HepG2 (cell line): ENCODE results near the gene GPR149. TPM values are rescaled to one million over a fixed set of nuclear protein-coding genes. Genes with fewer than 3 reads are reported as not detected.

Experiments
- ARNT ChIP-seq: fragments of 450-650 bp; IDR thresholded peaks from 2 replicates; pipeline ENCODE4 v1.6.1; 2017
- CHCHD3 ChIP-seq: sonication (generic); formaldehyde crosslinking; IDR thresholded peaks from 2 replicates; pipeline ENCODE4 v1.8.0; 2022; ENCODE audit warnings: mild to moderate bottlenecking, missing genetic modification reagents, moderate library complexity
- GZF1 ChIP-seq: sonication (generic); formaldehyde crosslinking; IDR thresholded peaks from 2 replicates; pipeline ENCODE4 v1.5.1; 2020; ENCODE audit warnings: mild to moderate bottlenecking, missing genetic modification reagents
- IKZF4 ChIP-seq: sonication (generic); formaldehyde crosslinking; IDR thresholded peaks from 2 replicates; pipeline ENCODE4 v1.5.1; 2020; ENCODE audit warnings: borderline replicate concordance, mild to moderate bottlenecking, low read depth, missing genetic modification reagents; ENCODE audit errors: not compliant biosample characterization
- NCOA5 ChIP-seq: sonication (generic); formaldehyde crosslinking; IDR thresholded peaks from 2 replicates; pipeline ENCODE4 v1.4.0; 2020; ENCODE audit warnings: missing genetic modification reagents
- NFE2 ChIP-seq: sonication (generic); formaldehyde crosslinking; IDR thresholded peaks from 2 replicates; pipeline ENCODE4 v1.4.0; 2020; ENCODE audit warnings: missing genetic modification reagents
- ONECUT2 ChIP-seq: sonication (generic); formaldehyde crosslinking; IDR thresholded peaks from 2 replicates; pipeline ENCODE4 v1.4.0; 2020; ENCODE audit warnings: missing genetic modification reagents
- PLRG1 ChIP-seq: fragments of 450-650 bp; conservative IDR thresholded peaks from 2 replicates; pipeline ENCODE4 v1.6.1; 2016
- SATB2 ChIP-seq: sonication (generic); formaldehyde crosslinking; IDR thresholded peaks from 2 replicates; pipeline ENCODE4 v1.5.0; 2020; ENCODE audit warnings: missing genetic modification reagents
- SNRNP70 ChIP-seq: fragments of 200-400 bp; formaldehyde crosslinking; IDR thresholded peaks from 2 replicates; pipeline ENCODE4 v1.6.1; 2017; ENCODE audit warnings: mild to moderate bottlenecking, low read depth, low read length, moderate library complexity
- TOPORS ChIP-seq: sonication (generic); formaldehyde crosslinking; IDR thresholded peaks from 2 replicates; pipeline ENCODE4 v1.8.0; 2023; ENCODE audit warnings: mild to moderate bottlenecking, missing genetic modification reagents
- ZFP90 ChIP-seq: sonication (generic); formaldehyde crosslinking; IDR thresholded peaks from 2 replicates; pipeline ENCODE4 v1.8.0; 2022; ENCODE audit warnings: missing genetic modification reagents, mild to moderate bottlenecking, inconsistent platforms, borderline replicate concordance
- ZNF230 ChIP-seq: sonication (generic); formaldehyde crosslinking; IDR thresholded peaks from 2 replicates; pipeline ENCODE4 v1.4.0; 2020; ENCODE audit warnings: mild to moderate bottlenecking, missing genetic modification reagents
- ZNF567 ChIP-seq: sonication (generic); formaldehyde crosslinking; IDR thresholded peaks from 2 replicates; pipeline ENCODE4 v1.8.1; 2023; ENCODE audit warnings: mild to moderate bottlenecking, missing genetic modification reagents, borderline replicate concordance
- ZNF766 ChIP-seq: sonication (generic); formaldehyde crosslinking; IDR thresholded peaks from 2 replicates; pipeline ENCODE4 v1.5.0; 2020; ENCODE audit warnings: missing genetic modification reagents, borderline replicate concordance
- ZNF773 ChIP-seq: sonication (generic); formaldehyde crosslinking; IDR thresholded peaks from 2 replicates; pipeline ENCODE4 v1.4.0; 2020; ENCODE audit warnings: missing genetic modification reagents, borderline replicate concordance
- polyA plus RNA-seq, 8 experiments: library from polyadenylated mRNA; depleted of rRNA in 3 of 8; stranded (reverse) in 7 of 8; unstranded in 1 of 8; fragments of >200 nt; fragmentation: Illumina TruSeq in 4 of 8; extraction: Trizol in 4 of 8; gene quantifications; 2 replicates each; pipeline versions ENCODE4 v1.2.1 to v1.2.3, GENCODE V29; 2011 to 2016; ENCODE audit warnings: low read depth in 4 of 8, missing spikeins in 1 of 8, mixed read lengths in 1 of 8; ENCODE audit not compliant: insufficient read depth in 1 of 8
- total RNA-seq, 5 experiments: library from RNA; depleted of rRNA; stranded (reverse); fragments of >200 nt; fragmentation: Illumina TruSeq; extraction: Trizol; gene quantifications; 2 replicates each; pipeline ENCODE4 v1.2.3, GENCODE V29; 2016; ENCODE audit warnings: low read depth in 1 of 5
- TF ChIP-seq, protein P1 (sequence below): sonication (generic); formaldehyde crosslinking; IDR thresholded peaks from 2 replicates; pipeline ENCODE4 v1.4.0; 2020; ENCODE audit warnings: mild to moderate bottlenecking, missing genetic modification reagents, borderline replicate concordance
- TF ChIP-seq, protein P2 (sequence below): sonication (generic); formaldehyde crosslinking; IDR thresholded peaks from 2 replicates; pipeline ENCODE4 v1.4.0; 2020; ENCODE audit warnings: missing genetic modification reagents, borderline replicate concordance
- TF ChIP-seq, protein P3 (sequence below): sonication (generic); formaldehyde crosslinking; IDR thresholded peaks from 2 replicates; pipeline ENCODE4 v1.5.1; 2020; ENCODE audit warnings: missing genetic modification reagents, mild to moderate bottlenecking, borderline replicate concordance
- TF ChIP-seq, protein P4 (sequence below), 2 experiments: sonication (generic) in 1 of 2; formaldehyde crosslinking in 1 of 2; IDR thresholded peaks; 2 replicates each; pipeline versions ENCODE4 v1.4.0 to v1.6.1; 2018 to 2020; ENCODE audit warnings: missing genetic modification reagents in 2 of 2, borderline replicate concordance in 1 of 2, low read depth in 1 of 2, mild to moderate bottlenecking in 1 of 2, missing biosample characterization in 1 of 2

The GPR149 gene
- total and polyA plus RNA-seq, 2 of the 13 experiments (the other 11 are each of a cell fraction or from before 2014, with no cell fraction given), result not detected

DNA sequence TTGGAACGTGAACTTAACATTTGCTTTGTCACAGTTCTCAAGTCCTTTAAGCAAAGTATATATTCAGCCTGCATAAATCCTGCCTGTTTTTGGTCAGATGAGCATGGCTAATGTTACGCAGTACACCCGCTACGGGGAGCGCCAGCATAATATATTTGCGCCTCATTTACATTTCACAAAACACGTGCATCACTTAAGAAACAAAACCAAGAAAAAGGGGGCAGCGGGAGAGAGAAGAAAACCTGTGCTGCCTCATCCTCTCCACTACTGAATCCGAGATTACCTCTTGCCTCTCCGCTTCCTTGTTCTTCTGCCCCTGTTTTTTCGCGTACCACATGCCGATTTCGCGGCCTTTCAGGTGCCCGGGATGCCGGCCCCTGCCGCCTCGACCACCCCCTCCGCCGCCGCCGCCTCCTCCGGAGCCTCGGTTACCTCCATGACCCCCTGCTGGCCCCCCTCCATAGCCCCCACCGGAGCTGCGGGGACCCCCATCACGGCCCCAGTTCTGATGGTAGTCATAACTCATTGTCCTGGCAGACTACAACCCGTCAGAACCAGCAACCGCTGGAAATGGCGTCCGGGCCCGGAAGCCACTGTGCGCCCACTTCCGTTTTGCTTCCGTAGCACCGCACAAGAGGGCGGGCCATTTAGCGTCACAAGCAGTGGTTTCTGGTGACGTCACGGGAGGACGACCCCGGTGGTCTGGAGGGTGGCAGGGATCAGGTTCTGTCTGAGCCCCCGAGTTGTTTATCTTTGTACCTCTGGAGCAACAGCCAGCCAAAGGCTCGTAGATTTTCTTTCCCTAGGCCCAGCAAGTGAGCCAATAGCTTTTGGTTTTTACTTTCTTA is 105.9 kb downstream of the GPR149 start, which contains the start of gene DHX36 (continued):
- TF ChIP-seq, protein P1, sequence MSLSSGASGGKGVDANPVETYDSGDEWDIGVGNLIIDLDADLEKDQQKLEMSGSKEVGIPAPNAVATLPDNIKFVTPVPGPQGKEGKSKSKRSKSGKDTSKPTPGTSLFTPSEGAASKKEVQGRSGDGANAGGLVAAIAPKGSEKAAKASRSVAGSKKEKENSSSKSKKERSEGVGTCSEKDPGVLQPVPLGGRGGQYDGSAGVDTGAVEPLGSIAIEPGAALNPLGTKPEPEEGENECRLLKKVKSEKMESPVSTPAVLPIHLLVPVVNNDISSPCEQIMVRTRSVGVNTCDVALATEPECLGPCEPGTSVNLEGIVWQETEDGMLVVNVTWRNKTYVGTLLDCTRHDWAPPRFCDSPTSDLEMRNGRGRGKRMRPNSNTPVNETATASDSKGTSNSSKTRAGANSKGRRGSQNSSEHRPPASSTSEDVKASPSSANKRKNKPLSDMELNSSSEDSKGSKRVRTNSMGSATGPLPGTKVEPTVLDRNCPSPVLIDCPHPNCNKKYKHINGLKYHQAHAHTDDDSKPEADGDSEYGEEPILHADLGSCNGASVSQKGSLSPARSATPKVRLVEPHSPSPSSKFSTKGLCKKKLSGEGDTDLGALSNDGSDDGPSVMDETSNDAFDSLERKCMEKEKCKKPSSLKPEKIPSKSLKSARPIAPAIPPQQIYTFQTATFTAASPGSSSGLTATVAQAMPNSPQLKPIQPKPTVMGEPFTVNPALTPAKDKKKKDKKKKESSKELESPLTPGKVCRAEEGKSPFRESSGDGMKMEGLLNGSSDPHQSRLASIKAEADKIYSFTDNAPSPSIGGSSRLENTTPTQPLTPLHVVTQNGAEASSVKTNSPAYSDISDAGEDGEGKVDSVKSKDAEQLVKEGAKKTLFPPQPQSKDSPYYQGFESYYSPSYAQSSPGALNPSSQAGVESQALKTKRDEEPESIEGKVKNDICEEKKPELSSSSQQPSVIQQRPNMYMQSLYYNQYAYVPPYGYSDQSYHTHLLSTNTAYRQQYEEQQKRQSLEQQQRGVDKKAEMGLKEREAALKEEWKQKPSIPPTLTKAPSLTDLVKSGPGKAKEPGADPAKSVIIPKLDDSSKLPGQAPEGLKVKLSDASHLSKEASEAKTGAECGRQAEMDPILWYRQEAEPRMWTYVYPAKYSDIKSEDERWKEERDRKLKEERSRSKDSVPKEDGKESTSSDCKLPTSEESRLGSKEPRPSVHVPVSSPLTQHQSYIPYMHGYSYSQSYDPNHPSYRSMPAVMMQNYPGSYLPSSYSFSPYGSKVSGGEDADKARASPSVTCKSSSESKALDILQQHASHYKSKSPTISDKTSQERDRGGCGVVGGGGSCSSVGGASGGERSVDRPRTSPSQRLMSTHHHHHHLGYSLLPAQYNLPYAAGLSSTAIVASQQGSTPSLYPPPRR (CRISPR knock-in tag), result no peak
- TF ChIP-seq NCOA5 (CRISPR knock-in tag) (no peak), NFE2 (CRISPR knock-in tag) (no peak), GZF1 (CRISPR knock-in tag) (no peak), SNRNP70 (no peak), IKZF4 (no peak), ZNF766 (CRISPR knock-in tag) (no peak), ARNT (no peak), ZNF773 (CRISPR knock-in tag) (no peak), TOPORS (no peak), ZNF567 (CRISPR knock-in tag) (no peak), CHCHD3 (CRISPR knock-in tag) (no peak), ONECUT2 (CRISPR knock-in tag) (no peak), ZNF230 (CRISPR knock-in tag) (no peak), SATB2 (no peak), ZFP90 (CRISPR knock-in tag) (peak; percentile 60; the same call in 1 of the 2 replicates), PLRG1 (no peak)
- TF ChIP-seq, protein P2, sequence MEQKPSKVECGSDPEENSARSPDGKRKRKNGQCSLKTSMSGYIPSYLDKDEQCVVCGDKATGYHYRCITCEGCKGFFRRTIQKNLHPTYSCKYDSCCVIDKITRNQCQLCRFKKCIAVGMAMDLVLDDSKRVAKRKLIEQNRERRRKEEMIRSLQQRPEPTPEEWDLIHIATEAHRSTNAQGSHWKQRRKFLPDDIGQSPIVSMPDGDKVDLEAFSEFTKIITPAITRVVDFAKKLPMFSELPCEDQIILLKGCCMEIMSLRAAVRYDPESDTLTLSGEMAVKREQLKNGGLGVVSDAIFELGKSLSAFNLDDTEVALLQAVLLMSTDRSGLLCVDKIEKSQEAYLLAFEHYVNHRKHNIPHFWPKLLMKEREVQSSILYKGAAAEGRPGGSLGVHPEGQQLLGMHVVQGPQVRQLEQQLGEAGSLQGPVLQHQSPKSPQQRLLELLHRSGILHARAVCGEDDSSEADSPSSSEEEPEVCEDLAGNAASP, result peak; percentile 52; the same call in 1 of the 2 replicates
- TF ChIP-seq, protein P3, sequence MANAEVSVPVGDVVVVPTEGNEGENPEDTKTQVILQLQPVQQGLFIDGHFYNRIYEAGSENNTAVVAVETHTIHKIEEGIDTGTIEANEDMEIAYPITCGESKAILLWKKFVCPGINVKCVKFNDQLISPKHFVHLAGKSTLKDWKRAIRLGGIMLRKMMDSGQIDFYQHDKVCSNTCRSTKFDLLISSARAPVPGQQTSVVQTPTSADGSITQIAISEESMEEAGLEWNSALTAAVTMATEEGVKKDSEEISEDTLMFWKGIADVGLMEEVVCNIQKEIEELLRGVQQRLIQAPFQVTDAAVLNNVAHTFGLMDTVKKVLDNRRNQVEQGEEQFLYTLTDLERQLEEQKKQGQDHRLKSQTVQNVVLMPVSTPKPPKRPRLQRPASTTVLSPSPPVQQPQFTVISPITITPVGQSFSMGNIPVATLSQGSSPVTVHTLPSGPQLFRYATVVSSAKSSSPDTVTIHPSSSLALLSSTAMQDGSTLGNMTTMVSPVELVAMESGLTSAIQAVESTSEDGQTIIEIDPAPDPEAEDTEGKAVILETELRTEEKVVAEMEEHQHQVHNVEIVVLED (CRISPR knock-in tag), result peak; percentile 55
- TF ChIP-seq, protein P4, sequence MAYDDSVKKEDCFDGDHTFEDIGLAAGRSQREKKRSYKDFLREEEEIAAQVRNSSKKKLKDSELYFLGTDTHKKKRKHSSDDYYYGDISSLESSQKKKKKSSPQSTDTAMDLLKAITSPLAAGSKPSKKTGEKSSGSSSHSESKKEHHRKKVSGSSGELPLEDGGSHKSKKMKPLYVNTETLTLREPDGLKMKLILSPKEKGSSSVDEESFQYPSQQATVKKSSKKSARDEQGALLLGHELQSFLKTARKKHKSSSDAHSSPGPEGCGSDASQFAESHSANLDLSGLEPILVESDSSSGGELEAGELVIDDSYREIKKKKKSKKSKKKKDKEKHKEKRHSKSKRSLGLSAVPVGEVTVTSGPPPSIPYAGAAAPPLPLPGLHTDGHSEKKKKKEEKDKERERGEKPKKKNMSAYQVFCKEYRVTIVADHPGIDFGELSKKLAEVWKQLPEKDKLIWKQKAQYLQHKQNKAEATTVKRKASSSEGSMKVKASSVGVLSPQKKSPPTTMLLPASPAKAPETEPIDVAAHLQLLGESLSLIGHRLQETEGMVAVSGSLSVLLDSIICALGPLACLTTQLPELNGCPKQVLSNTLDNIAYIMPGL (CRISPR knock-in tag; IDR thresholded peaks at IDR 0.05; ENCODE audit: borderline replicate concordance in 1 of 2, low read depth in 1 of 2), result peak; percentile 48 to 68; a peak in 2 of 4 replicates
